ENCODE measurements around the gene SPAG16.
"Not testable (repeated sequence)": the region's sequence is repeated elsewhere in the genome, so short reads cannot be mapped to it uniquely, and the experiment has no call there.

SPAG16 gene

GRCh38 chr2:213320604-213321003, 36.3 kb downstream of the SPAG16 start:
- no peaks in the 10 kb centered on the region for H4K20me1 ChIP-seq (ENCODE audit: insufficient read depth)

GRCh38 chr2:213336253-213336770, 52.0 kb downstream of the SPAG16 start:
- TF ChIP-seq, protein P1, sequence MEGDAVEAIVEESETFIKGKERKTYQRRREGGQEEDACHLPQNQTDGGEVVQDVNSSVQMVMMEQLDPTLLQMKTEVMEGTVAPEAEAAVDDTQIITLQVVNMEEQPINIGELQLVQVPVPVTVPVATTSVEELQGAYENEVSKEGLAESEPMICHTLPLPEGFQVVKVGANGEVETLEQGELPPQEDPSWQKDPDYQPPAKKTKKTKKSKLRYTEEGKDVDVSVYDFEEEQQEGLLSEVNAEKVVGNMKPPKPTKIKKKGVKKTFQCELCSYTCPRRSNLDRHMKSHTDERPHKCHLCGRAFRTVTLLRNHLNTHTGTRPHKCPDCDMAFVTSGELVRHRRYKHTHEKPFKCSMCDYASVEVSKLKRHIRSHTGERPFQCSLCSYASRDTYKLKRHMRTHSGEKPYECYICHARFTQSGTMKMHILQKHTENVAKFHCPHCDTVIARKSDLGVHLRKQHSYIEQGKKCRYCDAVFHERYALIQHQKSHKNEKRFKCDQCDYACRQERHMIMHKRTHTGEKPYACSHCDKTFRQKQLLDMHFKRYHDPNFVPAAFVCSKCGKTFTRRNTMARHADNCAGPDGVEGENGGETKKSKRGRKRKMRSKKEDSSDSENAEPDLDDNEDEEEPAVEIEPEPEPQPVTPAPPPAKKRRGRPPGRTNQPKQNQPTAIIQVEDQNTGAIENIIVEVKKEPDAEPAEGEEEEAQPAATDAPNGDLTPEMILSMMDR (conservative IDR thresholded peaks at IDR 0.05; ENCODE audit: low read depth, low read length) = no peak
- H4K20me1 ChIP-seq (ENCODE audit: insufficient read depth) = no peaks in the 10 kb centered on the region
- no peak overlapping the region for H3K4me2 ChIP-seq
- no peak overlapping the region for H3K4me3 ChIP-seq (IDR thresholded peaks at IDR 0.05; ENCODE audit: insufficient read depth, low read depth, low read length)
- no peaks in the 10 kb centered on the region for H3K4me1 ChIP-seq (ENCODE audit: low read depth, poor library complexity, severe bottlenecking)
- no peak overlapping the region for H2AFZ ChIP-seq (ENCODE audit: low read depth)
- no peaks in the 10 kb centered on the region for H3K79me2 ChIP-seq (ENCODE audit: insufficient read depth, low read depth)
- H3K27me3 ChIP-seq (ENCODE audit: insufficient read depth, low read depth) = no peaks in the 10 kb centered on the region
- no peak overlapping the region for H3K27ac ChIP-seq
- H3K9ac ChIP-seq = no peak overlapping the region
- H3K36me3 ChIP-seq (ENCODE audit: insufficient read depth) = no peaks in the 10 kb centered on the region

More at GRCh38 chr2:213320604-213321003, 36.3 kb downstream of the SPAG16 start:
- no peak overlapping the region for H2AFZ ChIP-seq (ENCODE audit: low read depth)
- no peaks in the 10 kb centered on the region for H3K36me3 ChIP-seq (ENCODE audit: insufficient read depth)
- H3K4me1 ChIP-seq (ENCODE audit: low read depth, poor library complexity, severe bottlenecking) = peaks cover 31% of the 10 kb centered on the region
- H3K9ac ChIP-seq = no peak overlapping the region
- H3K4me3 ChIP-seq (IDR thresholded peaks at IDR 0.05; ENCODE audit: insufficient read depth, low read depth, low read length) = no peak overlapping the region
- H3K27me3 ChIP-seq (ENCODE audit: insufficient read depth, low read depth) = no peaks in the 10 kb centered on the region
- TF ChIP-seq, protein P1 (conservative IDR thresholded peaks at IDR 0.05; ENCODE audit: low read depth, low read length) = no peak
- no peak overlapping the region for H3K27ac ChIP-seq
- H3K4me2 ChIP-seq = no peak overlapping the region
- no peaks in the 10 kb centered on the region for H3K79me2 ChIP-seq (ENCODE audit: insufficient read depth, low read depth)

DNA sequence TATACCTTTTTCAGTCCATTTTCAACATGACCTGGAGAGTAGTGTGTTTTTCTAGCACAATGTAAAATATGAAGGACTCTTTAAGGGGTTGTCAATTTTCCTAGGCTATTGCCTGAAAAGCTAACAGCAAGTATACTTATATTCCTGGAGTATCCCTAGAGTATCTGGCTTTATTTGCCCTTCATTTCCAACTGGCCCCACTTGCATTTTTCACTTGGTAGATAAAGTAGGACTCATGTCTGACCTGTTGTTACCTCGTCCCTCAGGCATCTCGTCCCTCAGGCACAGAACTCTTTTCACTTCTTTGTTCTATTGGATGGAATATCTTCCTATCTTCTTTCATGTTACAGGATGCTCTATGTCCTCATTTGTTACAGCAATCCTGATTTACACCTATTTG, 69.2 kb downstream of the SPAG16 start:
- H3K4me1 ChIP-seq (ENCODE audit: low read depth, poor library complexity, severe bottlenecking) = no peaks in the 10 kb centered on the region
- TF ChIP-seq, protein P1 (conservative IDR thresholded peaks at IDR 0.05; ENCODE audit: low read depth, low read length) = no peak
- H3K27me3 ChIP-seq (ENCODE audit: insufficient read depth, low read depth) = no peaks in the 10 kb centered on the region
- no peaks in the 10 kb centered on the region for H3K79me2 ChIP-seq (ENCODE audit: insufficient read depth, low read depth)
- H2AFZ ChIP-seq (ENCODE audit: low read depth) = no peak overlapping the region
- no peaks in the 10 kb centered on the region for H4K20me1 ChIP-seq (ENCODE audit: insufficient read depth)
- no peaks in the 10 kb centered on the region for H3K36me3 ChIP-seq (ENCODE audit: insufficient read depth)
- H3K4me3 ChIP-seq (IDR thresholded peaks at IDR 0.05; ENCODE audit: insufficient read depth, low read depth, low read length) = no peak overlapping the region
- H3K9ac ChIP-seq = no peak overlapping the region
- no peak overlapping the region for H3K27ac ChIP-seq
- H3K4me2 ChIP-seq = no peak overlapping the region

GRCh38 chr2:213376644-213377043, 92.4 kb downstream of the SPAG16 start:
- no peaks in the 10 kb centered on the region for H3K36me3 ChIP-seq (ENCODE audit: insufficient read depth)
- no peak overlapping the region for H3K4me2 ChIP-seq
- no peak overlapping the region for H2AFZ ChIP-seq (ENCODE audit: low read depth)
- H3K4me1 ChIP-seq (ENCODE audit: low read depth, poor library complexity, severe bottlenecking) = no peaks in the 10 kb centered on the region
- H3K9ac ChIP-seq = no peak overlapping the region
- no peaks in the 10 kb centered on the region for H3K27me3 ChIP-seq (ENCODE audit: insufficient read depth, low read depth)
- no peaks in the 10 kb centered on the region for H4K20me1 ChIP-seq (ENCODE audit: insufficient read depth)
- H3K79me2 ChIP-seq (ENCODE audit: insufficient read depth, low read depth) = no peaks in the 10 kb centered on the region
- no peak overlapping the region for H3K4me3 ChIP-seq (IDR thresholded peaks at IDR 0.05; ENCODE audit: insufficient read depth, low read depth, low read length)
- H3K27ac ChIP-seq = no peak overlapping the region
- TF ChIP-seq, protein P1 (conservative IDR thresholded peaks at IDR 0.05; ENCODE audit: low read depth, low read length) = no peak

DNA sequence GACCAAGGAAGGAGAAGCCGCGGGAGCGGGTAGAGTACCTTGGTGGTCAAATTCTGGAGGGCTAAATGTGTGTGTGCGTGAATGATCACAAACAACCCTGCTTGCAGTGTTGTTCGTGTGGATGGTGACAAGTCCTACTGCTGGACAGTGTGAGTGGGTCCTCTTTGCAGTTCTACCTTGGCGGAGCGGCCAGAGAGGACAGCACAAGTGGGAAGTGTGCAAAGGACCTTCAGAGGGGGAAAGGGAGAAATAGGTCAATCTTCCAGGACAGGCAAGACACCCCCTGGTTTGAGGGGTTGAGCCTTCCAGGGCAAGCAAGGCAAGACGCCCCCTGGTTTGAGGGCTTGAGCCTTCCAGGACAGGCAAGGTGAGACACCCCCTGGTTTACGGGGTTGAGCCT, 122.8 kb downstream of the SPAG16 start:
- not testable (repeated sequence) for H2AFZ ChIP-seq (ENCODE audit: low read depth); H3K9ac ChIP-seq; H3K4me1 ChIP-seq (ENCODE audit: low read depth, poor library complexity, severe bottlenecking); H3K27me3 ChIP-seq (ENCODE audit: insufficient read depth, low read depth); H3K36me3 ChIP-seq (ENCODE audit: insufficient read depth); H3K79me2 ChIP-seq (ENCODE audit: insufficient read depth, low read depth); H4K20me1 ChIP-seq (ENCODE audit: insufficient read depth); H3K4me2 ChIP-seq; H3K4me3 ChIP-seq (IDR thresholded peaks at IDR 0.05; ENCODE audit: insufficient read depth, low read depth, low read length); H3K27ac ChIP-seq

GRCh38 chr2:213408426-213409070, 124.3 kb downstream of the SPAG16 start:
- H3K36me3 ChIP-seq (ENCODE audit: insufficient read depth); H3K79me2 ChIP-seq (ENCODE audit: insufficient read depth, low read depth); H3K4me3 ChIP-seq (IDR thresholded peaks at IDR 0.05; ENCODE audit: insufficient read depth, low read depth, low read length); H4K20me1 ChIP-seq (ENCODE audit: insufficient read depth); H3K4me1 ChIP-seq (ENCODE audit: low read depth, poor library complexity, severe bottlenecking); H3K27ac ChIP-seq; H3K9ac ChIP-seq; H3K27me3 ChIP-seq (ENCODE audit: insufficient read depth, low read depth); H3K4me2 ChIP-seq; H2AFZ ChIP-seq (ENCODE audit: low read depth): not testable (repeated sequence)

DNA sequence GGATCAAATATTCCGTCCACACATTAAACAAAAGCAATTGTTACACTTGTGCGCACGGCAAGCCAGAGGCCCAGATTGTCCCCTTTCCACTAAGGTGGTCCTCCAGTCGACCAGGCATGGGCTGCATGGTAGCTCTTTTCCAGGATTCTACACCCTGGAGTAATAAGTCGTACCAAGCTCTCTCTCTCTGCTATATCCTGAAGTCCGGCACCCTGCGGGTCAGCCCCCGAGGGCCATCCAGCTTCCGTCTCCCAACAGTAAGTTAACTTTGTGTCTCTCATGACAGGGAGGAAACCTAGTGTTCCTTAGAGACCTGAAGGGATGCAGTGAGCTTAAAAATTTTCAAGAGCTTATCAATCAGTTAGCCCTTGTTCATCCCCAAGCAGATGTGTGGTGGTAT, 126.4 kb downstream of the SPAG16 start:
- not testable (repeated sequence) for H3K4me2 ChIP-seq; H3K4me1 ChIP-seq (ENCODE audit: low read depth, poor library complexity, severe bottlenecking); H3K36me3 ChIP-seq (ENCODE audit: insufficient read depth); H3K27me3 ChIP-seq (ENCODE audit: insufficient read depth, low read depth); H3K27ac ChIP-seq; H3K4me3 ChIP-seq (IDR thresholded peaks at IDR 0.05; ENCODE audit: insufficient read depth, low read depth, low read length); H4K20me1 ChIP-seq (ENCODE audit: insufficient read depth); H3K79me2 ChIP-seq (ENCODE audit: insufficient read depth, low read depth); H2AFZ ChIP-seq (ENCODE audit: low read depth); H3K9ac ChIP-seq

Measured in KMS-11 (cell line).